ENCODE measurements around the gene UNC13C. TPM values are rescaled to one million over a fixed set of nuclear protein-coding genes. Genes with fewer than 3 reads are reported as not detected.

Gene UNC13C
- total RNA-seq, 1 donor from 2014 or later: not detected

- no peaks in the 10 kb centered on the region for H3K27me3 Mint-ChIP-seq (ENCODE audit: unreplicated experiment)
- no peaks in the 10 kb centered on the region for H3K9me3 Mint-ChIP-seq (ENCODE audit: unreplicated experiment)
- no peaks in the 10 kb centered on the region for H3K4me1 Mint-ChIP-seq (ENCODE audit: unreplicated experiment)
- H3K27ac Mint-ChIP-seq (ENCODE audit: unreplicated experiment): no peak overlapping the region
- H3K36me3 Mint-ChIP-seq (ENCODE audit: unreplicated experiment): no peaks in the 10 kb centered on the region
- no peak for TF ChIP-seq CTCF (IDR thresholded peaks at IDR 0.05)
- no peak overlapping the region for H3K4me3 Mint-ChIP-seq (ENCODE audit: unreplicated experiment)
- no peak for DNase-seq (ENCODE audit: extremely low spot score, unreplicated experiment)
These were observed 585.9 kb downstream of the UNC13C start for GRCh38 chr15:54564166-54564565.

- no peak for TF ChIP-seq CTCF (IDR thresholded peaks at IDR 0.05)
- no peaks in the 10 kb centered on the region for H3K36me3 Mint-ChIP-seq (ENCODE audit: unreplicated experiment)
- H3K4me3 Mint-ChIP-seq (ENCODE audit: unreplicated experiment): no peak overlapping the region
- DNase-seq (ENCODE audit: extremely low spot score, unreplicated experiment): no peak
- no peaks in the 10 kb centered on the region for H3K27me3 Mint-ChIP-seq (ENCODE audit: unreplicated experiment)
- no peak overlapping the region for H3K27ac Mint-ChIP-seq (ENCODE audit: unreplicated experiment)
- H3K9me3 Mint-ChIP-seq (ENCODE audit: unreplicated experiment): no peaks in the 10 kb centered on the region
- H3K4me1 Mint-ChIP-seq (ENCODE audit: unreplicated experiment): no peaks in the 10 kb centered on the region
These were observed 588.4 kb downstream of the UNC13C start for GRCh38 chr15:54566654-54567053.

GRCh38 chr15:54567408-54568035 is 589.3 kb downstream of the UNC13C start:
- Mint-ChIP-seq H3K9me3 (ENCODE audit: unreplicated experiment) (no peaks in the 10 kb centered on the region), H3K4me3 (ENCODE audit: unreplicated experiment) (no peak overlapping the region), H3K4me1 (ENCODE audit: unreplicated experiment) (no peaks in the 10 kb centered on the region), H3K27ac (ENCODE audit: unreplicated experiment) (no peak overlapping the region), H3K36me3 (ENCODE audit: unreplicated experiment) (no peaks in the 10 kb centered on the region), H3K27me3 (ENCODE audit: unreplicated experiment) (no peaks in the 10 kb centered on the region)
- TF ChIP-seq CTCF (IDR thresholded peaks at IDR 0.05): no peak
- no peak for DNase-seq (ENCODE audit: extremely low spot score, unreplicated experiment)

- H3K9me3 Mint-ChIP-seq (ENCODE audit: unreplicated experiment): no peaks in the 10 kb centered on the region
- H3K27ac Mint-ChIP-seq (ENCODE audit: unreplicated experiment): no peak overlapping the region
- no peaks in the 10 kb centered on the region for H3K4me1 Mint-ChIP-seq (ENCODE audit: unreplicated experiment)
- H3K4me3 Mint-ChIP-seq (ENCODE audit: unreplicated experiment): no peak overlapping the region
- DNase-seq (ENCODE audit: extremely low spot score, unreplicated experiment): no peak
- no peaks in the 10 kb centered on the region for H3K27me3 Mint-ChIP-seq (ENCODE audit: unreplicated experiment)
- no peak for TF ChIP-seq CTCF (IDR thresholded peaks at IDR 0.05)
- H3K36me3 Mint-ChIP-seq (ENCODE audit: unreplicated experiment): no peaks in the 10 kb centered on the region
These were observed 590.1 kb downstream of the UNC13C start for GRCh38 chr15:54568381-54568780.

- H3K9me3 Mint-ChIP-seq (ENCODE audit: unreplicated experiment): no peaks in the 10 kb centered on the region
- DNase-seq (ENCODE audit: extremely low spot score, unreplicated experiment): no peak
- no peaks in the 10 kb centered on the region for H3K36me3 Mint-ChIP-seq (ENCODE audit: unreplicated experiment)
- no peak overlapping the region for H3K27ac Mint-ChIP-seq (ENCODE audit: unreplicated experiment)
- H3K4me3 Mint-ChIP-seq (ENCODE audit: unreplicated experiment): no peak overlapping the region
- TF ChIP-seq CTCF (IDR thresholded peaks at IDR 0.05): no peak
- no peaks in the 10 kb centered on the region for H3K4me1 Mint-ChIP-seq (ENCODE audit: unreplicated experiment)
- no peaks in the 10 kb centered on the region for H3K27me3 Mint-ChIP-seq (ENCODE audit: unreplicated experiment)
These were observed 593.3 kb downstream of the UNC13C start for GRCh38 chr15:54571576-54571975.

Measured in osteocyte (in vitro differentiated cells).